Measurements from ENCODE around the gene ADAMTS2.
A peak's percentile ranks its signal among the peaks of the same experiment; 100 is the strongest.
"Not testable (repeated sequence)": the region's sequence is repeated elsewhere in the genome, so short reads cannot be mapped to it uniquely, and the experiment has no call there.

ADAMTS2 gene

DNA sequence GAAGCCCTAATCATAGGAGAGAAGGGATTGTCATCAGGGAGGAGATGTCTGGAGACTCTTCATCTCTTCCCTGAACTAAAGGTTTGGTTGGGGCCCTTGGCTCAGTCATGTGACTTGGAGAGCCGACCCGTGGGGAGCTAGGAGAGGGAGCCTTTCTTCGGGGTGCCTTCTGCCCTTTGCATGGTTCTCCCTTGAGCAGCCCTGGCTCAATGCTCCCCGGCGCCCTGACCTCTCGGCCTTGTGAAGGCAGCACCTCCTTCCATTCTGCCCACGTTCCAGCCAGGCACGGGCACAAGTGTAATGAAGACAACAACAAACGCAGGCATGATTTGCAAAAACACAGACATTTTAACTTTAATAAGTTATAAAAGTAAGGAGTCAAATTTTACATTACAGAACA, 234.7 kb downstream of the ADAMTS2 start:
- WGBS = 88% methylated on average over 9 of the region's 9 CpGs
- no peaks in the 10 kb centered on the region for H3K4me1 ChIP-seq (ENCODE audit: insufficient read depth, low read length)
- no peak overlapping the region for H3K27ac ChIP-seq (ENCODE audit: low read depth, low read length)
- H3K4me3 ChIP-seq (ENCODE audit: low read length) = no peak overlapping the region
- no peaks in the 10 kb centered on the region for H3K36me3 ChIP-seq (ENCODE audit: insufficient read depth, low read length)
- no peak overlapping the region for H3K9ac ChIP-seq (ENCODE audit: low read depth, low read length)
- H3K27me3 ChIP-seq (ENCODE audit: insufficient read depth, low read length) = no peaks in the 10 kb centered on the region
- H3K9me3 ChIP-seq (ENCODE audit: insufficient read depth, low read depth, low read length) = peaks cover 71% of the 10 kb centered on the region

DNA sequence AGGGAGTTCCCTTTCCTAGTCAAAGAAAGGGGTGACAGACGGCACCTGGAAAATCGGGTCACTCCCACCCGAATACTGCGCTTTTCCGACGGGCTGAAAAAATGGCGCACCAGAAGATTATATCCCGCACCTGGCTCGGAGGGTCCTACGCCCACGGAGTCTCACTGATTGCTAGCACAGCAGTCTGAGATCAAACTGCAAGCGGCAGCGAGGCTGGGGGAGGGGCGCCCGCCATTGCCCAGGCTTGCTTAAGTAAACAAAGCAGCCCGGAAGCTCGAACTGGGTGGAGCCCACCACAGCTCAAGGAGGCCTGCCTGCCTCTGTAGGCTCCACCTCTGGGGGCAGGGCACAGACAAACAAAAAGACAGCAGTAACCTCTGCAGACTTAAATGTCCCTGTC, 244.0 kb downstream of the ADAMTS2 start:
- H3K4me1 ChIP-seq (ENCODE audit: insufficient read depth, low read length); H3K27ac ChIP-seq (ENCODE audit: low read depth, low read length); H3K27me3 ChIP-seq (ENCODE audit: insufficient read depth, low read length); H3K36me3 ChIP-seq (ENCODE audit: insufficient read depth, low read length); H3K9ac ChIP-seq (ENCODE audit: low read depth, low read length): not testable (repeated sequence)
- 89% methylated on average over 17 of the region's 17 CpGs for WGBS
- Histone ChIP-seq H3K9me3 (ENCODE audit: insufficient read depth, low read depth, low read length) (peaks cover 42% of the 10 kb centered on the region), H3K4me3 (ENCODE audit: low read length) (peak overlapping the region; percentile 19; the same call in 1 of the 2 replicates)

DNA sequence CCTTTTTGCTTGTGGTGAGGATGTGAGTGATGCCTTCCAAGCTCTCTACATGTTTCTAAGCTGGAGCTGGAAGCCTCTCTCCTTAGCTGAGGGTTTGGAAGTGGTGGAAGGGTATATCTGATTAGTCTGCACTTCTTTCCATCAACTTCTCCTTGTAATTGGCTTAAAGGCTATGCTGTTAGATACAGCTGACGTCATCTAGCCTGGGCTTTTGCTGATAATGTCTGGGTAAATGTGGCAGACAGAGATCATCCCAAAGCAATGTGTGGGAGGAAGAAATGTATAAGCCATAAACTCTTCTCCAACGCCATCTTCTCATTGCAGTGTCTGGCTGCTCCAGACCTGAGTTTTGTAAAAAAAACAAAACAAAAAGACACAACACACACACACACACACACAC, 255.8 kb downstream of the ADAMTS2 start:
- H3K4me3 ChIP-seq (ENCODE audit: low read length) = no peak overlapping the region
- WGBS = 45% methylated on average over 2 of the region's 2 CpGs
- peaks cover 86% of the 10 kb centered on the region for H3K9me3 ChIP-seq (ENCODE audit: insufficient read depth, low read depth, low read length)
- no peaks in the 10 kb centered on the region for H3K36me3 ChIP-seq (ENCODE audit: insufficient read depth, low read length)
- no peaks in the 10 kb centered on the region for H3K4me1 ChIP-seq (ENCODE audit: insufficient read depth, low read length)
- no peaks in the 10 kb centered on the region for H3K27me3 ChIP-seq (ENCODE audit: insufficient read depth, low read length)
- H3K9ac ChIP-seq (ENCODE audit: low read depth, low read length) = no peak overlapping the region
- H3K27ac ChIP-seq (ENCODE audit: low read depth, low read length) = no peak overlapping the region

DNA sequence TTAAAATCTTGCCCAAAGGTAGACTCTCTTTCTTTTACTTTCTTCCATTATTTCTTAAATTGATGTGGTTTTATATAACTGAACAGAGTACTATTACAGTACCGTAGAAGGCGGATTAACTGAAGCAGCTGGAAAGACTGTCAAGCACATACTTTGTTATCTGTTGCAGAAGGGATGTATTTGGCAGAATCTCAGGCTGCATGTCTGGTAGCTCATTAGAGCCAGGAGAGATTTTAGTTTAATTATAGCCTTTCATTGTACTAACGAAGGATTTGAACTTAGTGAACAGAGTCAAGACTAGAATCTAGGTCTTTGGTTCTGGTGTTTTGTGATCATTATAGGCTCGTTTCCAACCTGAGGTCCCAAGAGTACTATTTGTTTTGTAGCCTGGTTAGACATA, 264.5 kb downstream of the ADAMTS2 start:
- Histone ChIP-seq H3K27ac (ENCODE audit: low read depth, low read length) (no peak overlapping the region), H3K4me3 (ENCODE audit: low read length) (no peak overlapping the region), H3K4me1 (ENCODE audit: insufficient read depth, low read length) (no peaks in the 10 kb centered on the region), H3K9ac (ENCODE audit: low read depth, low read length) (no peak overlapping the region), H3K27me3 (ENCODE audit: insufficient read depth, low read length) (no peaks in the 10 kb centered on the region), H3K9me3 (ENCODE audit: insufficient read depth, low read depth, low read length) (peaks cover 100% of the 10 kb centered on the region), H3K36me3 (ENCODE audit: insufficient read depth, low read length) (peaks cover 42% of the 10 kb centered on the region)
- 86% methylated on average over 4 of the region's 4 CpGs for WGBS

DNA sequence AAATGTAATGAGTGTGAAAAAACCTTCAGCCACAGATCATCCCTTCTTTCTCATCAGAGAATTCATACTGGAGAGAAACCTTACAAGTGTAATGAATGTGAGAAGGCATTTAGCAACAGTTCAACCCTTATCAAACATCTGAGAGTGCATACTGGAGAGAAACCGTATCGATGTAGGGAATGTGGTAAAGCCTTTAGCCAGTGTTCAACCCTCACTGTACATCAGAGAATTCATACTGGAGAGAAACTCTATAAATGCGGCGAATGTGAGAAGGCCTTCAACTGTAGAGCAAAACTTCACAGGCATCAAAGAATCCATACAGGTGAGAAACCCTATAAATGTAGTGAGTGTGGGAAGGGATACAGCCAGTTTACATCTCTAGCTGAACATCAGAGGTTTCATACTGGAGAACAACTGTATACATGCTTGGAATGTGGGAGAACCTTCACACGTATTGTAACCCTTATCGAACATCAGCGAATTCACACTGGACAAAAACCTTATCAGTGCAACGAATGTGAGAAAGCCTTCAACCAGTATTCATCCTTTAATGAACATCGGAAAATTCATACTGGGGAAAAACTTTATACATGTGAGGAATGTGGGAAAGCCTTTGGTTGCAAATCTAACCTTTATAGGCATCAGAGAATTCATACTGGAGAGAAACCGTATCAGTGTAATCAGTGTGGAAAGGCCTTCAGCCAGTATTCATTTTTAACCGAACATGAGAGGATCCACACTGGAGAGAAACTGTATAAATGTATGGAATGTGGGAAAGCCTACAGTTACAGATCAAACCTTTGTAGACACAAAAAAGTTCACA, 265.9 kb downstream of the ADAMTS2 start:
- 94% methylated on average over 9 of the region's 11 CpGs for WGBS
- H3K27me3 ChIP-seq (ENCODE audit: insufficient read depth, low read length) = no peaks in the 10 kb centered on the region

DNA sequence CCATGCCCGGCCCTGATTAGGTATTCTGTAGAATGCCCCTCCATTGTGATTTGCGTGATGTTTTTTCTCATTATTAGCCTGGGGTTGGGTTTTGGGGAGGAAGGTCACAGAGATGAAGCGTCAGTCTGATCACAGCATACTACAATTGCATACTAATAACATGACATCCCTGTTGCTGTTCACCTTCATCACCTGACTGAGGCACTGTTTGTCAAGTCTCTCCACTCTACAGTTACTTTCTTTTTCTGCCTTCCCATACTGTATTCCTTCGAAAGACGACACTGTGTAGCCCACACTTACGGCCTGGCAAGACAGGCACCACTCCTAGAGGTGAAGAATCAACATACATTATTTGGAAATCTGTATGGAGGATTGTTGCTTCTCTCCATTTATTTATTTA, 279.6 kb downstream of the ADAMTS2 start:
- Histone ChIP-seq H3K9ac (ENCODE audit: low read depth, low read length) (no peak overlapping the region), H3K36me3 (ENCODE audit: insufficient read depth, low read length) (peaks cover 17% of the 10 kb centered on the region), H3K9me3 (ENCODE audit: insufficient read depth, low read depth, low read length) (peaks cover 75% of the 10 kb centered on the region), H3K27me3 (ENCODE audit: insufficient read depth, low read length) (no peaks in the 10 kb centered on the region), H3K4me3 (ENCODE audit: low read length) (no peak overlapping the region), H3K27ac (ENCODE audit: low read depth, low read length) (no peak overlapping the region), H3K4me1 (ENCODE audit: insufficient read depth, low read length) (no peaks in the 10 kb centered on the region)
- WGBS = 93% methylated on average over 5 of the region's 6 CpGs

More for the DNA sequence above, 265.9 kb downstream of the ADAMTS2 start:
- 0 out of 2 replicates have a peak overlapping the region, but pooled peaks have one; percentile 11 for H3K4me3 ChIP-seq (ENCODE audit: low read length)
- H3K27ac ChIP-seq (ENCODE audit: low read depth, low read length) = no peak overlapping the region
- H3K9ac ChIP-seq (ENCODE audit: low read depth, low read length) = no peak overlapping the region
- H3K4me1 ChIP-seq (ENCODE audit: insufficient read depth, low read length) = no peaks in the 10 kb centered on the region
- peaks cover 97% of the 10 kb centered on the region for H3K9me3 ChIP-seq (ENCODE audit: insufficient read depth, low read depth, low read length)
- peaks cover 42% of the 10 kb centered on the region for H3K36me3 ChIP-seq (ENCODE audit: insufficient read depth, low read length)

DNA sequence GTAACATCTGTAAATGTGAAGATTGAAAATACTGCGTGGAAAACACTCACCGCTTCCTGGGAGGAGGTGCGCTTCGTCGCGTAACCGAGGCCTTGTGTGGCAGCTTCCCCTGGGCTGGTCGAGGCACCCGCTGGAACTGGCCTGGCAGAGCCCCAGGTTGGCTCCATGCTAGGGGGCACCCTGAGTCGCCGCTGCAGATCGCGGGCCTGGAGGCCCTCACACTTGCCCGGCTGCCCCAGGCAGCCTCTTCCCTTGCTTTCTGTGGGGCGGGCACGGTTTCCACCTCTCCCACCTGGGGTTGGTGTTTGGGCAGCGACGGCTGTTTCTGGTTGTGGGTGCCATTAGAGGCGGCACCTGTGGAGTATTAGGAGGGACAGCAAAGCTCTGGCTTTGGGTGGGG, 284.2 kb downstream of the ADAMTS2 start:
- WGBS = 92% methylated on average over 19 of the region's 19 CpGs
- peak overlapping the region; percentile 72 for H3K9ac ChIP-seq (ENCODE audit: low read depth, low read length)
- peaks cover 5% of the 10 kb centered on the region for H3K36me3 ChIP-seq (ENCODE audit: insufficient read depth, low read length)
- H3K27me3 ChIP-seq (ENCODE audit: insufficient read depth, low read length) = no peaks in the 10 kb centered on the region
- H3K4me1 ChIP-seq (ENCODE audit: insufficient read depth, low read length) = peaks cover 3% of the 10 kb centered on the region; the same call in 1 of the 2 replicates
- H3K4me3 ChIP-seq (ENCODE audit: low read length) = peak overlapping the region; percentile 74
- peaks cover 71% of the 10 kb centered on the region for H3K9me3 ChIP-seq (ENCODE audit: insufficient read depth, low read depth, low read length)
- no peak overlapping the region for H3K27ac ChIP-seq (ENCODE audit: low read depth, low read length)
